ENCODE data around the gene PRRC2C.

DNA sequence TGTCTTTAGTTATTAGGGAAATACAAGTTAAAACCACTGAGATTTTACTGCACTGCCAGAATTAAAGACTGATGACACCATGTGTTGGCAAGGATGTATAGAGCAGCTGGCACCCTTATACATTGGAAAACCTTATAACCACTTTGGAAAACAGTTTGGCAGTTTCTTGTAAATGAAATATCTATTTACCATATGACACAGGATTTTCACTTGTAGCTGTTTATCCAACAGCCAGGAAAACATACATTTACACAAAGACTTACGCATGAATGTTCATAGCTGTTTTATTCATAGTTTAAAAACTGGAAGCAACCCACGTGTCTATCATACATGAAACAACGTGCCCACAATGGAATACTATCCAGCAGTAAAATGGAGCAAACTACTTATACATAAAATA lies 45.3 kb downstream of the PRRC2C start:
- TF ChIP-seq, protein P1, sequence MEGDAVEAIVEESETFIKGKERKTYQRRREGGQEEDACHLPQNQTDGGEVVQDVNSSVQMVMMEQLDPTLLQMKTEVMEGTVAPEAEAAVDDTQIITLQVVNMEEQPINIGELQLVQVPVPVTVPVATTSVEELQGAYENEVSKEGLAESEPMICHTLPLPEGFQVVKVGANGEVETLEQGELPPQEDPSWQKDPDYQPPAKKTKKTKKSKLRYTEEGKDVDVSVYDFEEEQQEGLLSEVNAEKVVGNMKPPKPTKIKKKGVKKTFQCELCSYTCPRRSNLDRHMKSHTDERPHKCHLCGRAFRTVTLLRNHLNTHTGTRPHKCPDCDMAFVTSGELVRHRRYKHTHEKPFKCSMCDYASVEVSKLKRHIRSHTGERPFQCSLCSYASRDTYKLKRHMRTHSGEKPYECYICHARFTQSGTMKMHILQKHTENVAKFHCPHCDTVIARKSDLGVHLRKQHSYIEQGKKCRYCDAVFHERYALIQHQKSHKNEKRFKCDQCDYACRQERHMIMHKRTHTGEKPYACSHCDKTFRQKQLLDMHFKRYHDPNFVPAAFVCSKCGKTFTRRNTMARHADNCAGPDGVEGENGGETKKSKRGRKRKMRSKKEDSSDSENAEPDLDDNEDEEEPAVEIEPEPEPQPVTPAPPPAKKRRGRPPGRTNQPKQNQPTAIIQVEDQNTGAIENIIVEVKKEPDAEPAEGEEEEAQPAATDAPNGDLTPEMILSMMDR (IDR thresholded peaks at IDR 0.05; ENCODE audit: low read length) = no peak
- TF ChIP-seq EZH2 (optimal IDR thresholded peaks at IDR 0.05; ENCODE audit: low read depth, low read length) (no peak), EZH2phosphoT487 (IDR thresholded peaks at IDR 0.05; ENCODE audit: low read length) (no peak)

All from MM.1S (cell line).